HTERT RPE-1 (cell line): ENCODE data around the gene CADM3.

Experiments
- in situ Hi-C: fragments of 300-500 bp; cut with MboI; formaldehyde crosslinking; loops from 4 replicates; pipeline ENCODE4 v1.14.3; 2020; ENCODE audit warnings: low sequenced_read_pairs

CADM3 gene, protein sequence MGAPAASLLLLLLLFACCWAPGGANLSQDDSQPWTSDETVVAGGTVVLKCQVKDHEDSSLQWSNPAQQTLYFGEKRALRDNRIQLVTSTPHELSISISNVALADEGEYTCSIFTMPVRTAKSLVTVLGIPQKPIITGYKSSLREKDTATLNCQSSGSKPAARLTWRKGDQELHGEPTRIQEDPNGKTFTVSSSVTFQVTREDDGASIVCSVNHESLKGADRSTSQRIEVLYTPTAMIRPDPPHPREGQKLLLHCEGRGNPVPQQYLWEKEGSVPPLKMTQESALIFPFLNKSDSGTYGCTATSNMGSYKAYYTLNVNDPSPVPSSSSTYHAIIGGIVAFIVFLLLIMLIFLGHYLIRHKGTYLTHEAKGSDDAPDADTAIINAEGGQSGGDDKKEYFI

DNA sequence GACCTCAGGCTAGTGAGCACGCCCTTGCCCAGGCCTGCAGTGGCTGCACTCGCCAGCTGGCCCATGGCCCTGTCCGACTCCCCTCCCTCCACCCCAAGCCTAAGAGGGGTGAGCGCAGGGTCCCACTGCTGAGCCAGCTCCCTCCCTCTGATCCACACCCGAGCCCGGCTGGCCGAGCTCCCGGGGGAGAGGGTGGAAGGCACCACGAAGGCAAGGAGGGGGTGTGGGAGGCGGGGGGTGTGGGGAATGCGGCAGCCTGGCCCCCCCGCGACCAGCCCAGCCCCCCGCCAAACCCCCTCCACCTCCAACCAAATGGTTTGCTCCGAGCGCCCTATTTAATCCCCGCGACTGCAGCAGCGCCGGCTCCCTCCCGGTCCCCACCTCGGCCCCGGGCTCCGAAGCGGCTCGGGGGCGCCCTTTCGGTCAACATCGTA, at the start of gene CADM3:
TSS of gene CADM3 (plus strand) at position 362 of the 434 bp plus-strand sequence. CDS start 151 bp downstream, outside the sequence.
- in situ Hi-C loops = no loop called here

DNA sequence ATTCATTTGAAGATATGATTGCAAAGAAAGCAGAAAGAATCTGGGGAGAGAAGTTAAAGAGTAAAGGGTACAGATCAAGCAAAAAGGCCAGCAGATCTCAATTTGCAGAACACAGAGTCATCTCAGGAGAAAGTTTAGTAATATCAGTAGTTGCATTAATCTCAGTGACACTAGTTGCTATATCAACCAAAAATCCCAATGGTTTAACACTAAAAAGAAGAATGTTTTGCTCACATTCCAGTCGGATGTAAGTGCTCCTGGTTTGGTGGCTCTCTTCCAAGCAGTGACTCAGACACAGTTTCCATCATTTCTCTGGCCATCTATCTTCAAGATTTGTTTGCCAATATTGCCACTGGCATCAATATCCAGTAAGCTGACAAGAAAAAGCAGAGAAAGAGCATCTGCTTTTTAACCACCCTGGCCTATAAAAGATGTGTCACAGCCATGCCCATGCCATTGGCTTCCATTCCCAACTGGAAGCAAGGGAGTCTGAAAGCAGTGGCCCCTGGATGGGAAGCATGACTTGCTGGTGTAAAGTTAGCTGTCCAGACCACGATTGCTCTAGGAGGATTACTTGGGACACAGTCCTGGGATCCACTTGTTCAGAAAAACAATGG, 49.3 kb upstream of the CADM3 start:
- in situ Hi-C loops = no loop called here

- in situ Hi-C loops = no loop called here
These were observed 47.8 kb upstream of the CADM3 start for GRCh38 chr1:159123587-159123986.

DNA sequence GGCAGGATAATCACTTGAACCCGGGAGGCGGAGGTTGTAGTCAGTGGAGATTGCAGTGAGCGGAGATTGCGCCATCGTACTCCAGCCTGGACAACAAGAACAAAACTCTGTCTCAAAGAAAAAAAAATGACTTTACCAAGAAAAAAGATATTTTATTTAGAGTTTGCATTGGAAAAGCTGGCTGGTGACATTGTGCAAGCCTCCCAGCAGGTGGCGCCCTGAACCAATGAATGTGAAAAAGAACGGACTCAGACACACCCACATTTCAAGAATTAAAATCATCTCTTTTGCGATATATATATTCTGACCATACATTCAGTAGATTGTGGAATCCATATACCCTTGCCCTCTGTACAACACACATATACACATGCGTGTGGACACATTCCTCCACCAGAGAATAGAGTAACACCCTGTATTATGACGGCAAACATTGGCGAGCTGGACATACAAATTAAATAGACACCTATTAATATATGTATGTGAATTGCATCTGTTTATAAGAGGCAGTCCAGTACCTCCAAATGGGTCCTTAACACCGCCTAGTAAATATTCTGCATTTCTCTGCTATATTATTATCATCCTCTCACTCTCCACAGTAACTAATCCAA, 39.0 kb upstream of the CADM3 start:
- in situ Hi-C loops = no loop called here

- in situ Hi-C loops = no loop called here
These were observed 30.9 kb upstream of the CADM3 start for GRCh38 chr1:159140474-159140873.

DNA sequence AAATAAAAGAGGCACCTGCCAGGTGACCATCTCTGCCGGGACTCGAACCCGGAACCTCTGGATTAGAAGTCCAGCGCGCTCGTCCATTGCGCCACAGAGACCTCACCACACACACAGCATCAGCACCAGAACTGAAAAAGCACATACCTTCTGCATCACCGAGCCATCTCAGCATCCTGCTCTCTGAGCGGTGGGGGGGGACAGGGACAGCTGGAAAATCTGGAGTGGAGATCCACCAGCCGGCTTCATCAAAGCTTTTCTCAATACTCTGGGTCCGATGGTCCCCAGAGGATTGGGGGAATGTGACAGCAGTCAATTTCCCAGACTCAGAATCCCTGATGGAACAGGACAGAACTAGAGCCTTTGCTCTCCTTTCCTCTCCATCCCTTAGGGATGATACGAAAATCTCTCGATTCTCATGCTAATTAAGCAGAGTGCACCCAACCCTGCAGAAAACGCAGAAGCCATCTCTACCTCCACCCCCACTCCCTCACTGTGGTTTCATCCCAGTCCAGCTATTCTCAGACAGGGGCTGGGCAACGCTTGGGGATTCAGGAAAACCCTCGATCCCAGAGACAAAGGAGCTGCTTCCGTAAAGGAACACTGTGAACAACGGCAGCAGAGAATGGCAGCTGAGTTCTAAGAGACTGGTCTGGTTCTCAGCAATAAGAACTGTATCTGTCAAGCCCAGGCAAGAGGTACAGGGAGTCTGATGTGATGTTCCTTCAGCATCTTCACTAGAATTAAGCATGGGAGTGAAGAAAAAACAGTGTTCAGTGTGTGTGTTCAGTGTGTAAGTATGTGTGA, 29.6 kb upstream of the CADM3 start:
- in situ Hi-C loops = no loop called here

GRCh38 chr1:159142391-159142663, 29.1 kb upstream of the CADM3 start:
- in situ Hi-C loops = no loop called here

GRCh38 chr1:159142726-159143510, 28.5 kb upstream of the CADM3 start:
- in situ Hi-C loops = no loop called here

DNA sequence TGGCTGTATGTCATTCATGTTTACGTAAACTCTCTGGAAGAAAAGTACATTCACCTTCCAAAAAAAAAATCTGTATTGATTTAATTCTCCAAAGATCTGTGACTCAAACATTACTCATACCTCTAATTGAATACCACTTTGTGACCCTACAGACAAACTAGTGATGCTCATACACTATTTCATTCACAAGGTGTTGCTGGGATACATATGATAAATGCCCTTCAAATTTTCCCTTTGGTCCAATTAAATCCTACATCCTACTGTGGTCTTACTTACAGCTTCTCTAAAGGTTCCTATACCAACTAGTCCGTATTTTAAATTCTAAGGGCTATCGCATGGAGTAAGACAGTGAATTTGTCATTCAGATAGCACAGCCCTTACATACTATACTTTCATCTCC, 26.8 kb upstream of the CADM3 start:
- in situ Hi-C loops = no loop called here

- in situ Hi-C loops = no loop called here
These were observed 24.4 kb upstream of the CADM3 start for GRCh38 chr1:159146980-159147379.

DNA sequence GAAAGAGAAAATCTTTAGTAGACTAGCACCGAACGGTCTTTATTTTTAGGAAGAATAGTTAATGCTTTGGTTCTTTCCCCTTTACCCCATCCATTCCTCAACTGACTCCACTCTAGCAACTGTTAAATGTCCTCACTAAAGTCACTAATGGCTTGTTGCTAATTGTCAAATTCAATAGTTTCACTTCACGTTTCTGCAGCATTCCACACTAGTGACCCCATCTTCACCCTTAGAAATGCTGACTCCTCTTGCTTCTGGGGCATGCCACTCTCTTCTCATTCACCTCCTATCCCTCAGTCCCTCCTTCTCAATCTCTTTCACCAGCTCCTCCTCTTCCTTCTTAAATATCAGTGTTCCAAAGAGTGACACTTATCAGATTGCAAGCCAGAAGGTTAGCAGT, 19.4 kb upstream of the CADM3 start:
- in situ Hi-C loops = no loop called here

DNA sequence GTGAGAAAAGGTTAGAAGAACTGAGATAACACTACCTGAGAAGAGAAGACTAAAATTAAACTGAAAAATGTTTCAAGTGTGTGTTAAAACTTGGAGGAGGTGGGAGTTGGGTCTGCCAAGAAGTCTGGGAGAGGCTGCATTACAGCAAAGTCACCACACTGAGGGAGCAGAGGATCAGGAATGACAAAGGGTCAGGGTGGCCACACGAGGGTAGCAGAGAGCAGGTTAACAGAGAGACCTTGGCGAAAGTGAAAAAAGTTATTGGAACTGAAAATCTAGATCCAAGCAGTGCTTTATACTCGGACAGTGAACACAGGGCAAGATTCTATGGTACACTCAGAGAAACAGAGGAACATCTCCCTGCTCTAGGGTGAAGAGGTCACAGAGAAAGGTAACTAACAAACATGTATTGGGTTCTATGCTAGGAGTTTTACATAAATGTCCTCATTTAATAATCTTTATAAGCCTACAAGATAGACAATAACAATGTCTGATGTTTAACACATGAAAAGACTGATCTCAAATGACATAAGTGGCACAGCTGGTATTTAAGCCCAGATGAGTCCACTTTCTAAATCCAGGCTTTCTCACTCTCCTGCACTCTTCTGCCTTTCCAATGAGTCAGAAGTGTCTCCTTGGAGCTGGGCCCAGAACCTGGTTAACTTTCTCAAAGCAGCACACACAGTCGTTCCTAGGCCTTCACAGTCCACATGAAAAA, 10.3 kb upstream of the CADM3 start:
- in situ Hi-C loops = no loop called here

DNA sequence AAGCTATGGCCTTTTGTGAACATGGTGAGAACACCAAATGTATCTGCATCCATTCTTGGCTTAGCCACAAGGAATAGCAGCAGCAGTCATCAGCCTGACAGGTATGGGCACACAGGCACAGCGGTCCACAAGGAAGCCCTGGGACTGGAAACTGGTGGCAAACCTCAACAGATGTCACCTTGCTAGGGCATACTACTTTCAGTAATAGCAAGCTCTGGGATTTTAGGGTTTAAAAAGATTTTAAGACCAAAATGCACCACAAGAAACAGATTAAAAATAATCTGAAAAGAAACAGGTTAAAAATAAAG, 9.7 kb upstream of the CADM3 start:
- in situ Hi-C loops = no loop called here

DNA sequence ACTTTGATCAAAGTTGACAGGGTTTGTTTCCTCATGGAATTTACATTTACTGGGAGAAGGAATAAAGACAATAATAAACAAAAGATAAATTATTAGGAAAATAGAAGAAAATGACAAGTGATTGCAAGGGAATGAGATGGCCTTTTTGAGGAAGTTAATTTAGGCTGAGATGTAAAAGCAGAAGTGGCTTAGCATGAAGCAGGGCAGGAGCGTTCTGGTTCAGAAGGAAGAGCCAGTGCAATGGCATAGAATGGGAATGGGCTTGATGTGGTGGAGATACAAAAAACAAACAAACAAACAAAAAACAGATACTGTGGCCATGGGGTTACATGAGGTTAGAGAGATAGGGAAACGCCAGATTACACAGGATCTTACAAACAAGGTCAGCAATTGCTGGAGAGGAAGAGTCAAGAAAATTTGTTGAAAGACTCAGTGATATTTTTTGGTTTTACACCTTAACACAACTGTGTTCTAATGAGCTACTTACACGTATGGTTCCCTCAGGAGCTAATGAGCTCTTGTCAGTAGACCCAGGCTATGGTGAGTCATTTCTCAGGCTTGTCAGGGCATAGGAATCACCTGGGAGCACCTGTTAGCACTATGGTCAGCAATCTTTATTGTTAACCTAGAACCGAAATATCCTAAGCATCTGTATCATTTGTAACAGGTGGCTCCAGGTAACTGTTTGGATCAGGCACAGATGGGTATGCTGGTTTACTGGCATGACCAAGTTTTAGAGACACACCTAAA, 8.7 kb upstream of the CADM3 start:
- in situ Hi-C loops = no loop called here

DNA sequence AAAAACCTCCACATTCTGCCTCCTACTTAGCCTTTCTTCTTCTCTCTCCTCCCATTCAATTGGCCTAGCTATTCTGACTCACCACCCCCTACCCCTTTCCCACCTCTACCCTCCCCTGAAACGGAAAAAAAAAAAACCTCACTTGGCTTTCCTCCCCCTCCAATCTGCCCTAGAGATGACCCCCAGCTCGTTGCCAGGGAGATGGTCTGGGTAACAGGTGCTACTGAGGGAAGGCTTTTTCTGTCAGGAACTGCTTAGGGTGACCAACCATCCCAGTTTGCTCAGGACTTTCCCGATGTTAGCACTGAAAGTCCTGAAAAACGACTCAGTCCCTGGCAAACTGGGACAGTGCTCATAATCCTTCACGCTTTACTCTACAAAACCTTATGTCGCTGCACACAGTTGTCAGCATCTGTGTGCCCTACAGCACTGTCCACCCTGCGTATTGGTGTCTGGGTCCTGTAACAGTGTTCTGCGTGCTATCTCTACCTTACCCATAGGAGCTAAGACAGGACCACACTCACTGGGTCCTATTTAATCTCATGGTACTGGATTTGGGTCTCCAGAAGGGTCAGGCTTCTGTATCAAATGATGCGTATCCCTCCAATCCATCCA, 7.7 kb upstream of the CADM3 start:
- in situ Hi-C loops = no loop called here

DNA sequence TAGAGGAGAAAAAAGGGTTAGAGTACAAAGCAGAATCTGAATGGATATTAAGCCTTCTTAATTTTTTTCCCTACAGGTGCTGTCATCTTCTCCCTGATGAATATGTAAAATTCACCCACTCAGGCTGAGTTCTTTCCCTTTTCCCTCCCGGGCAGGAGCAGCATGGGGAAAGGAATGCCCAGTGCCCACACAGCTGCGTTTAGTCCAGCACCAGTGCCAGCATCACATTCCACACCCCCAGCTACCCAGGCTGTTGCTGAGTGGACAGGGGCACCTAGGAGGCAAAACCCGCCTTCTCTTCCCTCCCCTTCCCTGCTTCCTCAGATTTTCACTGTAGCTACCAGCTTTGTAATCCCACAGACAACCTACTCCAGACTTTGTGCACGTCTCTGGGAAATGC, 3.4 kb upstream of the CADM3 start:
- in situ Hi-C loops = no loop called here

GRCh38 chr1:159170639-159171038, 776 bp upstream of the CADM3 start:
- in situ Hi-C loops = no loop called here

- in situ Hi-C loops = no loop called here
These were observed 480 bp downstream of the CADM3 start for GRCh38 chr1:159171688-159172501.
